Left lung (tissue), 10 donors: ENCODE data around the gene KCNS3. TPM values are rescaled to one million over a fixed set of nuclear protein-coding genes. Genes with fewer than 3 reads are reported as not detected.

Experiments used
- ATAC-seq: fragments of 200-7000 bp; cut with Tn5 transposase; one replicate; pipeline ENCODE4 v1.9.1; 2020; ENCODE audit warnings: moderate library complexity
- DNase-seq, 4 donors: peaks; one replicate each; pipeline ENCODE4 v3.0.0-alpha.2; 2013 to 2020
- H3K27ac ChIP-seq, 2 donors: fragments of 200-600 bp; sonication (generic) in 1 of 2; one replicate each; pipeline versions ENCODE4 v1.5.0 to v1.8.0; 2020 to 2021
- H3K27me3 ChIP-seq, 2 donors: fragments of 200-600 bp; sonication (generic) in 1 of 2; one replicate each; pipeline versions ENCODE4 v1.5.0 to v1.8.0; 2020 to 2021
- H3K36me3 ChIP-seq, 2 donors: fragments of 200-600 bp; sonication (generic) in 1 of 2; one replicate each; pipeline versions ENCODE4 v1.5.0 to v1.8.0; 2020 to 2021
- H3K4me1 ChIP-seq, 2 donors: fragments of 200-600 bp; one replicate each; pipeline ENCODE4 v1.8.0; 2021
- H3K4me3 ChIP-seq, 2 donors: fragments of 200-600 bp; sonication (generic) in 1 of 2; one replicate each; pipeline versions ENCODE4 v1.5.0 to v1.8.0; 2020 to 2021; ENCODE audit warnings: mild to moderate bottlenecking in 1 of 2
- H3K9me3 ChIP-seq, 2 donors: fragments of 200-600 bp; sonication (generic) in 1 of 2; one replicate each; pipeline versions ENCODE4 v1.5.0 to v1.8.0; 2020 to 2021
- CTCF ChIP-seq, 2 donors: fragments of 200-600 bp; sonication (generic) in 1 of 2; IDR thresholded peaks; one replicate each; pipeline versions ENCODE4 v1.5.0 to v1.8.0; 2021; ENCODE audit warnings: antibody characterized with exemption in 2 of 2
- intact Hi-C, 2 donors: fragments of 100-400 bp; cut with DNase I; formaldehyde crosslinking; loops; one replicate each; pipeline versions ENCODE4 v1.11.2 to v1.14.2; 2022
- polyA plus RNA-seq, 6 donors: library from polyadenylated mRNA; unstranded; fragments of 120-200 nt; gene quantifications; one replicate each; pipeline ENCODE4 v1.2.1, GENCODE V29; 2013; ENCODE audit not compliant: insufficient read length in 6 of 6
- total RNA-seq, 2 donors: library from RNA; stranded (reverse); fragmentation: NEBNext Ultra II Directional; extraction: Animal tissue kit (Norgen Biotek cat#: 25700); gene quantifications; one replicate each; pipeline ENCODE4 v1.2.1, GENCODE V29; 2021
- donor health status: DM: no; HTN: yes; CAD: no.
- donor health status: DM: no; HTN: no; CAD: no.

KCNS3 gene
- total and polyA plus RNA-seq, 8 donors = 23.0 to 48.2 (median 31.0) TPM

- no peak overlapping the region for H3K27ac ChIP-seq
- H3K36me3 ChIP-seq = peaks cover 0 to 9% of the 10 kb centered on the region in 2 donors
- H3K27me3 ChIP-seq = no peaks in the 10 kb centered on the region
- intact Hi-C loops = no loop called here
- ATAC-seq (peak; percentile 68), DNase-seq (no peak)
- H3K4me1 ChIP-seq = peaks cover 5 to 6% of the 10 kb centered on the region in 2 donors
- no peaks in the 10 kb centered on the region for H3K9me3 ChIP-seq
- TF ChIP-seq CTCF (IDR thresholded peaks at IDR 0.05) = no peak
- no peak overlapping the region for H3K4me3 ChIP-seq
Measured at GRCh38 chr2:17934721-17935120, 56.3 kb downstream of the KCNS3 start.

- TF ChIP-seq CTCF (IDR thresholded peaks at IDR 0.05) = no peak
- ATAC-seq (no peak), DNase-seq (no peak)
- H3K36me3 ChIP-seq = peaks cover 0 to 9% of the 10 kb centered on the region in 2 donors
- intact Hi-C loops = no loop called here
- H3K27me3 ChIP-seq = no peaks in the 10 kb centered on the region
- H3K4me3 ChIP-seq = no peak overlapping the region
- H3K9me3 ChIP-seq = no peaks in the 10 kb centered on the region
- peaks cover 5 to 6% of the 10 kb centered on the region in 2 donors for H3K4me1 ChIP-seq
- H3K27ac ChIP-seq = no peak overlapping the region
Measured at GRCh38 chr2:17935242-17935885, 56.9 kb downstream of the KCNS3 start.

- Histone ChIP-seq H3K4me3 (no peak overlapping the region), H3K4me1 (peaks cover 5 to 6% of the 10 kb centered on the region in 2 donors), H3K36me3 (peaks cover 0 to 5% of the 10 kb centered on the region in 2 donors), H3K27ac (peak overlapping the region in 1 of 2 donors; percentile 7), H3K9me3 (no peaks in the 10 kb centered on the region), H3K27me3 (no peaks in the 10 kb centered on the region)
- ATAC-seq (peak; percentile 73), DNase-seq (no peak)
- intact Hi-C loops = no loop called here
- no peak for TF ChIP-seq CTCF (IDR thresholded peaks at IDR 0.05)
Measured at GRCh38 chr2:17936599-17936998, 58.1 kb downstream of the KCNS3 start.

- Histone ChIP-seq H3K4me1 (peaks cover 0 to 3% of the 10 kb centered on the region in 2 donors), H3K9me3 (no peaks in the 10 kb centered on the region), H3K27ac (no peak overlapping the region), H3K27me3 (no peaks in the 10 kb centered on the region), H3K36me3 (no peaks in the 10 kb centered on the region), H3K4me3 (no peak overlapping the region)
- peak in 1 of 4 donors; percentile 22 for DNase-seq
- no peak for TF ChIP-seq CTCF (IDR thresholded peaks at IDR 0.05)
- no peak for ATAC-seq
- intact Hi-C loops = no loop called here
Measured at GRCh38 chr2:17940091-17940630, 61.7 kb downstream of the KCNS3 start.

- intact Hi-C loops = no loop called here
- DNase-seq = no peak
- no peaks in the 10 kb centered on the region for H3K9me3 ChIP-seq
- no peak overlapping the region for H3K27ac ChIP-seq
- no peaks in the 10 kb centered on the region for H3K27me3 ChIP-seq
- TF ChIP-seq CTCF (IDR thresholded peaks at IDR 0.05) = no peak
- H3K4me3 ChIP-seq = no peak overlapping the region
- ATAC-seq = peak; percentile 58
- H3K4me1 ChIP-seq = no peaks in the 10 kb centered on the region
- no peaks in the 10 kb centered on the region for H3K36me3 ChIP-seq
Measured at GRCh38 chr2:17943444-17943843, 65.0 kb downstream of the KCNS3 start.
